CD8-positive, alpha-beta memory T cell (primary cell): Measurements from ENCODE around the gene TM9SF1. TPM values are rescaled to one million over a fixed set of nuclear protein-coding genes. Genes with fewer than 3 reads are reported as not detected.
A peak's percentile ranks its signal among the peaks of the same experiment; 100 is the strongest.

Source experiments
- CTCF ChIA-PET: fragments of 350-600 bp; sonication (Branson Sonifier 250); formaldehyde crosslinking; loops from one replicate; lab custom pipeline; 2021; ENCODE audit warnings: antibody characterized with exemption; lab: Charles Lee
- POLR2A ChIA-PET: fragments of 350-600 bp; sonication (Branson Sonifier 250); formaldehyde crosslinking; loops from one replicate; lab custom pipeline; 2021; ENCODE audit warnings: antibody characterized with exemption; lab: Charles Lee
- DNase-seq, 5 donors: peaks; one replicate each; pipeline versions ENCODE4 v3.0.0 to v3.0.0-alpha.2; 2020 to 2022; ENCODE audit warnings: mixed read lengths in 1 of 5
- H3K27ac ChIP-seq: one replicate; pipeline ENCODE4 v1.7.0; 2013; ENCODE audit warnings: low read depth, mild to moderate bottlenecking, low read length, moderate library complexity
- H3K27me3 ChIP-seq: 2 replicates; pipeline ENCODE4 v1.7.0; 2013; ENCODE audit warnings: low read length, mild to moderate bottlenecking; ENCODE audit not compliant: insufficient read depth, poor library complexity, severe bottlenecking
- H3K36me3 ChIP-seq: 2 replicates; pipeline ENCODE4 v1.7.0; 2013; ENCODE audit warnings: mild to moderate bottlenecking, low read length, moderate library complexity; ENCODE audit not compliant: insufficient read depth
- H3K4me1 ChIP-seq: 2 replicates; pipeline ENCODE4 v1.7.0; 2013; ENCODE audit warnings: mild to moderate bottlenecking, low read length, moderate library complexity; ENCODE audit not compliant: insufficient read depth
- H3K4me3 ChIP-seq: 2 replicates; pipeline ENCODE4 v1.7.0; 2013; ENCODE audit warnings: mild to moderate bottlenecking, low read length
- H3K9me3 ChIP-seq: 2 replicates; pipeline ENCODE4 v1.7.0; 2013; ENCODE audit warnings: mild to moderate bottlenecking, low read length
- H3K27ac Mint-ChIP-seq, 8 donors: one replicate each; pipeline ENCODE4 v1.8.0; 2020 to 2021; ENCODE audit warnings: mixed read lengths in 8 of 8, mild to moderate bottlenecking in 6 of 8, inconsistent platforms in 3 of 8, moderate library complexity in 3 of 8
- H3K27me3 Mint-ChIP-seq, 2 donors: one replicate each; pipeline ENCODE4 v1.8.0; 2020 to 2021; ENCODE audit warnings: mixed read lengths in 2 of 2, mild to moderate bottlenecking in 1 of 2, moderate library complexity in 1 of 2
- H3K36me3 Mint-ChIP-seq, 3 donors: one replicate each; pipeline ENCODE4 v1.8.0; 2020 to 2021; ENCODE audit warnings: mixed read lengths in 3 of 3, inconsistent platforms in 1 of 3, mild to moderate bottlenecking in 1 of 3
- H3K4me1 Mint-ChIP-seq, 3 donors: one replicate each; pipeline ENCODE4 v1.8.0; 2020 to 2021; ENCODE audit warnings: mixed read lengths in 3 of 3, inconsistent platforms in 1 of 3, mild to moderate bottlenecking in 1 of 3
- H3K4me3 Mint-ChIP-seq, 7 donors: one replicate each; pipeline ENCODE4 v1.8.0; 2020 to 2021; ENCODE audit warnings: mixed read lengths in 7 of 7, mild to moderate bottlenecking in 6 of 7, moderate library complexity in 4 of 7, inconsistent platforms in 2 of 7
- H3K9me3 Mint-ChIP-seq, 5 donors: one replicate each; pipeline ENCODE4 v1.8.0; 2020 to 2022; ENCODE audit warnings: mixed read lengths in 5 of 5, mild to moderate bottlenecking in 3 of 5, moderate library complexity in 2 of 5, inconsistent platforms in 1 of 5
- polyA plus RNA-seq: library from polyadenylated mRNA; unstranded; fragments of 300-500 nt; fragmentation: Illumina TruSeq; gene quantifications from one replicate; pipeline ENCODE4 v1.2.3, GENCODE V29; 2021
- total RNA-seq, 2 experiments: library from RNA; stranded (reverse); gene quantifications; one replicate each; pipeline ENCODE4 v1.2.3, GENCODE V29; 2021

The TM9SF1 gene
- total and polyA plus RNA-seq, 3 experiments from 2014 or later: 30.0 to 34.0 (median 31.3) TPM

- Histone ChIP-seq H3K4me3 (peak overlapping the region; percentile 91), H3K4me1 (peaks cover 35% of the 10 kb centered on the region), H3K27ac (peak overlapping the region; percentile 100), H3K36me3 (peaks cover 16% of the 10 kb centered on the region), H3K27me3 (no peaks in the 10 kb centered on the region), H3K9me3 (no peaks in the 10 kb centered on the region)
- ChIA-PET CTCF (interaction anchor here (1.2 to 2.2 kb wide), 7 partner anchors 19 to 139 kb away, joined by 3 to 7 read pairs (median 5); partner anchors contain the start of genes CHMP4A, CIDEB, MDP1 and PSME2), POLR2A (interaction anchor here (1.8 to 3.2 kb wide), 5 partner anchors 19 to 58 kb away, joined by 9 to 43 read pairs (median 20); partner anchors contain the start of genes CHMP4A, IRF9, MDP1 and PSME1)
- H3K27ac Mint-ChIP-seq: peak overlapping the region; percentile 96 to 100 (median 99)
- DNase-seq: no peak
- H3K9me3 Mint-ChIP-seq: peaks cover 0 to 3% (median 0%) of the 10 kb centered on the region in 5 donors
- peaks cover 38 to 75% (median 56%) of the 10 kb centered on the region in 3 donors for H3K4me1 Mint-ChIP-seq
- H3K27me3 Mint-ChIP-seq: peaks cover 0 to 1% of the 10 kb centered on the region in 2 donors
- H3K4me3 Mint-ChIP-seq: peak overlapping the region; percentile 83 to 96 (median 94)
- peaks cover 9 to 63% (median 12%) of the 10 kb centered on the region in 3 donors for H3K36me3 Mint-ChIP-seq
Measured at GRCh38 chr14:24194186-24194872, 912 bp downstream of the TM9SF1 start.

GRCh38 chr14:24192933-24193332, 2.3 kb downstream of the TM9SF1 start:
- Mint-ChIP-seq H3K4me3 (peak overlapping the region in 4 of 7 donors; percentile 23 to 78 (median 50)), H3K27ac (peak overlapping the region; percentile 50 to 99 (median 86)), H3K4me1 (peaks cover 40 to 77% (median 59%) of the 10 kb centered on the region in 3 donors), H3K9me3 (no peaks in the 10 kb centered on the region), H3K27me3 (peaks cover 0 to 1% of the 10 kb centered on the region in 2 donors), H3K36me3 (peaks cover 0 to 58% (median 8%) of the 10 kb centered on the region in 3 donors)
- Histone ChIP-seq H3K4me3 (no peak overlapping the region), H3K36me3 (peaks cover 16% of the 10 kb centered on the region), H3K4me1 (peaks cover 39% of the 10 kb centered on the region), H3K27me3 (no peaks in the 10 kb centered on the region), H3K9me3 (no peaks in the 10 kb centered on the region), H3K27ac (no peak overlapping the region)
- CTCF ChIA-PET: interaction anchor here (1.4 kb wide), 1 partner anchor 20 kb away, joined by 5 read pairs; the partner anchor contains the start of gene CHMP4A
- DNase-seq: no peak
- POLR2A ChIA-PET: no interaction called here

GRCh38 chr14:24190416-24190815, 4.8 kb downstream of the TM9SF1 start:
- no peaks in the 10 kb centered on the region for H3K9me3 Mint-ChIP-seq
- Histone ChIP-seq H3K9me3 (no peaks in the 10 kb centered on the region), H3K27ac (no peak overlapping the region), H3K36me3 (peaks cover 32% of the 10 kb centered on the region), H3K4me3 (no peak overlapping the region), H3K4me1 (peaks cover 43% of the 10 kb centered on the region), H3K27me3 (no peaks in the 10 kb centered on the region)
- H3K4me3 Mint-ChIP-seq: peak overlapping the region in 1 of 7 donors; percentile 55
- H3K4me1 Mint-ChIP-seq: peaks cover 37 to 72% (median 56%) of the 10 kb centered on the region in 3 donors
- H3K27me3 Mint-ChIP-seq: no peaks in the 10 kb centered on the region
- ChIA-PET POLR2A (no interaction called here), CTCF (interaction anchor here (1.6 kb wide), 1 partner anchor 52 kb away, joined by 4 read pairs; the partner anchor contains the start of gene TINF2)
- H3K27ac Mint-ChIP-seq: peak overlapping the region in 5 of 8 donors; percentile 86 to 99 (median 96)
- peaks cover 0 to 60% (median 8%) of the 10 kb centered on the region in 3 donors for H3K36me3 Mint-ChIP-seq
- no peak for DNase-seq

GRCh38 chr14:24189460-24189859, 5.8 kb downstream of the TM9SF1 start:
- peaks cover 0 to 62% (median 8%) of the 10 kb centered on the region in 3 donors for H3K36me3 Mint-ChIP-seq
- H3K27ac Mint-ChIP-seq: peak overlapping the region; percentile 44 to 99 (median 96)
- H3K4me3 ChIP-seq: no peak overlapping the region
- H3K9me3 Mint-ChIP-seq: no peaks in the 10 kb centered on the region
- CTCF ChIA-PET: interaction anchor here (1.0 to 5.2 kb wide), 13 partner anchors 17 to 242 kb away, joined by 3 to 36 read pairs (median 6); partner anchors contain the start of genes CHMP4A, CIDEB, DCAF11 and IRF9
- H3K27ac ChIP-seq: no peak overlapping the region
- H3K27me3 Mint-ChIP-seq: no peaks in the 10 kb centered on the region
- DNase-seq: no peak
- H3K27me3 ChIP-seq: no peaks in the 10 kb centered on the region
- H3K36me3 ChIP-seq: peaks cover 41% of the 10 kb centered on the region
- peak overlapping the region in 2 of 7 donors; percentile 94 to 95 for H3K4me3 Mint-ChIP-seq
- POLR2A ChIA-PET: interaction anchor here (1.3 to 2.0 kb wide), 7 partner anchors 23 to 54 kb away, joined by 3 to 16 read pairs (median 4); partner anchors contain the start of genes CHMP4A, IRF9, MDP1 and PSME1
- H3K4me1 ChIP-seq: peaks cover 37% of the 10 kb centered on the region
- no peaks in the 10 kb centered on the region for H3K9me3 ChIP-seq
- peaks cover 31 to 62% (median 50%) of the 10 kb centered on the region in 3 donors for H3K4me1 Mint-ChIP-seq

- CTCF ChIA-PET: interaction anchor here (0.5 to 5.2 kb wide), 14 partner anchors 11 to 242 kb away, joined by 3 to 36 read pairs (median 5); partner anchors contain the start of genes CHMP4A, CIDEB, DCAF11 and IRF9
- H3K27me3 Mint-ChIP-seq: no peaks in the 10 kb centered on the region
- Histone ChIP-seq H3K27me3 (no peaks in the 10 kb centered on the region), H3K4me1 (peaks cover 32% of the 10 kb centered on the region), H3K27ac (peak overlapping the region; percentile 74), H3K4me3 (no peak overlapping the region), H3K9me3 (no peaks in the 10 kb centered on the region), H3K36me3 (peaks cover 42% of the 10 kb centered on the region)
- H3K4me1 Mint-ChIP-seq: peaks cover 27 to 58% (median 46%) of the 10 kb centered on the region in 3 donors
- POLR2A ChIA-PET: interaction anchor here (0.6 to 2.0 kb wide), 8 partner anchors 18 to 54 kb away, joined by 3 to 16 read pairs (median 4); partner anchors contain the start of genes CHMP4A, IRF9, MDP1 and PSME1
- peak overlapping the region; percentile 90 to 95 (median 92) for H3K4me3 Mint-ChIP-seq
- no peaks in the 10 kb centered on the region for H3K9me3 Mint-ChIP-seq
- peak overlapping the region; percentile 80 to 99 (median 96) for H3K27ac Mint-ChIP-seq
- no peak for DNase-seq
- peaks cover 0 to 62% (median 8%) of the 10 kb centered on the region in 3 donors for H3K36me3 Mint-ChIP-seq
Measured at GRCh38 chr14:24189059-24189375, 6.2 kb downstream of the TM9SF1 start.

- H3K4me1 ChIP-seq: peaks cover 31% of the 10 kb centered on the region
- peak within 1 kb of the TSS; percentile 90 to 95 (median 92) for H3K4me3 Mint-ChIP-seq
- peaks cover 44% of the 10 kb centered on the region for H3K36me3 ChIP-seq
- H3K9me3 ChIP-seq: no peaks in the 10 kb centered on the region
- DNase-seq: peak; percentile 91 to 97 (median 94)
- no peaks in the 10 kb centered on the region for H3K27me3 ChIP-seq
- H3K27me3 Mint-ChIP-seq: no peaks in the 10 kb centered on the region
- ChIA-PET CTCF (interaction anchor here (0.5 to 5.2 kb wide), 14 partner anchors 11 to 243 kb away, joined by 3 to 36 read pairs (median 5); partner anchors contain the start of genes CHMP4A, CIDEB, DCAF11 and IRF9), POLR2A (interaction anchor here (0.6 to 2.0 kb wide), 9 partner anchors 18 to 156 kb away, joined by 3 to 16 read pairs (median 4); partner anchors contain the start of genes CHMP4A, IRF9, MDP1 and PSME1)
- H3K9me3 Mint-ChIP-seq: no peaks in the 10 kb centered on the region
- peaks cover 0 to 65% (median 8%) of the 10 kb centered on the region in 3 donors for H3K36me3 Mint-ChIP-seq
- peak within 1 kb of the TSS; percentile 85 for H3K4me3 ChIP-seq
- peaks cover 25 to 56% (median 43%) of the 10 kb centered on the region in 3 donors for H3K4me1 Mint-ChIP-seq
- H3K27ac ChIP-seq: peak within 1 kb of the TSS; percentile 74
- H3K27ac Mint-ChIP-seq: peak within 1 kb of the TSS; percentile 80 to 99 (median 96)
Measured at GRCh38 chr14:24188251-24189058, 6.8 kb downstream of the TM9SF1 start, which contains the start of gene IPO4. Gene IPO4, minus strand, starts transcription at chr14:24188816. Its CDS starts 29 bp downstream, at chr14:24188787.

- DNase-seq: no peak
- Mint-ChIP-seq H3K36me3 (peaks cover 0 to 68% (median 2%) of the 10 kb centered on the region in 3 donors), H3K27me3 (no peaks in the 10 kb centered on the region), H3K27ac (peak overlapping the region; percentile 80 to 99 (median 96)), H3K4me3 (peak overlapping the region; percentile 90 to 95 (median 92)), H3K9me3 (no peaks in the 10 kb centered on the region), H3K4me1 (peaks cover 24 to 49% (median 36%) of the 10 kb centered on the region in 3 donors)
- Histone ChIP-seq H3K9me3 (no peaks in the 10 kb centered on the region), H3K27ac (no peak overlapping the region), H3K36me3 (peaks cover 41% of the 10 kb centered on the region), H3K4me3 (peak overlapping the region; percentile 85), H3K27me3 (no peaks in the 10 kb centered on the region), H3K4me1 (peaks cover 28% of the 10 kb centered on the region)
- ChIA-PET POLR2A (interaction anchor here (1.3 kb wide), 1 partner anchor 25 kb away, joined by 3 read pairs; no protein-coding TSS in a partner anchor), CTCF (interaction anchor here (0.8 to 5.2 kb wide), 4 partner anchors 26 to 249 kb away, joined by 3 to 36 read pairs (median 5); partner anchors contain the start of genes IRF9 and TINF2)
Measured at GRCh38 chr14:24187539-24187915, 7.7 kb downstream of the TM9SF1 start.
